Fibroblast of skin of scalp (primary cell): ENCODE data around the gene ZCCHC3. TPM values are rescaled to one million over a fixed set of nuclear protein-coding genes. Genes with fewer than 3 reads are reported as not detected.
"Not testable (repeated sequence)": the region's sequence is repeated elsewhere in the genome, so short reads cannot be mapped to it uniquely, and the experiment has no call there.

Experiments used
- DNase-seq: peaks from one replicate; pipeline ENCODE4 v3.0.0-alpha.2; 2013
- polyA plus RNA-seq, 2 experiments: library from polyadenylated mRNA; unstranded; fragments of 120-200 nt; gene quantifications; one replicate each; pipeline ENCODE4 v1.2.1, GENCODE V29; 2013; ENCODE audit not compliant: insufficient read length in 2 of 2

The ZCCHC3 gene
- polyA plus RNA-seq (2013, experiment 1 of 2; ENCODE audit: insufficient read length), result 14.4 TPM
- polyA plus RNA-seq (2013, experiment 2 of 2; ENCODE audit: insufficient read length), result 15.1 TPM

- peak; percentile 93 for DNase-seq
Measured at GRCh38 chr20:297098-297924, at the start of gene ZCCHC3. Gene ZCCHC3 (plus strand): TSS chr20:297570. CDS start chr20:297587, 17 bp downstream.

GRCh38 chr20:251354-251753 is 46.0 kb upstream of the ZCCHC3 start:
- DNase-seq, result no peak

GRCh38 chr20:252801-253200 is 44.6 kb upstream of the ZCCHC3 start:
- DNase-seq, result no peak

- DNase-seq, result not testable (repeated sequence)
Measured at GRCh38 chr20:253447-253846, 43.9 kb upstream of the ZCCHC3 start.

GRCh38 chr20:257419-257818 is 40.0 kb upstream of the ZCCHC3 start, which contains the start of gene DEFB132:
Gene DEFB132 (plus strand): TSS chr20:257724. CDS start chr20:257779, 55 bp downstream.
- no peak for DNase-seq

- DNase-seq, result no peak
Measured at GRCh38 chr20:258269-258858, 39.0 kb upstream of the ZCCHC3 start.

- DNase-seq, result peak; percentile 21
Measured at GRCh38 chr20:258963-259362, 38.4 kb upstream of the ZCCHC3 start.

GRCh38 chr20:259981-260380 is 37.4 kb upstream of the ZCCHC3 start:
- no peak for DNase-seq

- DNase-seq, result no peak
Measured at GRCh38 chr20:263701-264100, 33.7 kb upstream of the ZCCHC3 start.

- peak; percentile 71 for DNase-seq
Measured at GRCh38 chr20:266596-267562, 30.5 kb upstream of the ZCCHC3 start.

- DNase-seq, result no peak
Measured at GRCh38 chr20:270517-270916, 26.9 kb upstream of the ZCCHC3 start.

GRCh38 chr20:271069-271468 is 26.3 kb upstream of the ZCCHC3 start:
- no peak for DNase-seq

GRCh38 chr20:271528-271927 is 25.8 kb upstream of the ZCCHC3 start:
- no peak for DNase-seq

GRCh38 chr20:272718-273117 is 24.7 kb upstream of the ZCCHC3 start:
- no peak for DNase-seq

GRCh38 chr20:273884-274283 is 23.5 kb upstream of the ZCCHC3 start:
- no peak for DNase-seq

GRCh38 chr20:275791-276190 is 21.6 kb upstream of the ZCCHC3 start:
- no peak for DNase-seq

- no peak for DNase-seq
Measured at GRCh38 chr20:276620-277495, 20.5 kb upstream of the ZCCHC3 start.

- DNase-seq, result no peak
Measured at GRCh38 chr20:277496-277781, 19.9 kb upstream of the ZCCHC3 start.

- DNase-seq, result no peak
Measured at GRCh38 chr20:278181-278580, 19.2 kb upstream of the ZCCHC3 start.

GRCh38 chr20:278607-279571 is 18.5 kb upstream of the ZCCHC3 start:
- DNase-seq, result no peak

GRCh38 chr20:284172-284571 is 13.2 kb upstream of the ZCCHC3 start:
- no peak for DNase-seq
